GM10847 (cell line): Measurements from ENCODE around the gene OSBPL5.

Experiments
- POLR2A ChIP-seq: IDR thresholded peaks from 2 replicates; pipeline ENCODE4 v1.6.1; 2011; ENCODE audit not compliant: insufficient read length; ENCODE audit errors: extremely low read depth

Gene OSBPL5

GRCh38 chr11:3191586-3192324 is 26.6 kb upstream of the OSBPL5 start:
- TF ChIP-seq POLR2A = no peak

- no peak for TF ChIP-seq POLR2A
Measured at GRCh38 chr11:3190600-3190999, 25.5 kb upstream of the OSBPL5 start.

- TF ChIP-seq POLR2A = no peak
Measured at GRCh38 chr11:3189886-3190583, 24.9 kb upstream of the OSBPL5 start.

GRCh38 chr11:3189196-3189843 is 24.2 kb upstream of the OSBPL5 start:
- no peak for TF ChIP-seq POLR2A

GRCh38 chr11:3188496-3189195 is 23.5 kb upstream of the OSBPL5 start:
- TF ChIP-seq POLR2A = no peak

- no peak for TF ChIP-seq POLR2A
Measured at GRCh38 chr11:3186166-3186953, 21.2 kb upstream of the OSBPL5 start.

GRCh38 chr11:3184732-3185347 is 19.7 kb upstream of the OSBPL5 start:
- no peak for TF ChIP-seq POLR2A

- no peak for TF ChIP-seq POLR2A
Measured at GRCh38 chr11:3183523-3183922, 18.4 kb upstream of the OSBPL5 start.

GRCh38 chr11:3182462-3182852 is 17.3 kb upstream of the OSBPL5 start:
- TF ChIP-seq POLR2A = no peak

GRCh38 chr11:3181725-3182461 is 16.8 kb upstream of the OSBPL5 start:
- TF ChIP-seq POLR2A = no peak

GRCh38 chr11:3180869-3181268 is 15.8 kb upstream of the OSBPL5 start:
- TF ChIP-seq POLR2A = no peak

- no peak for TF ChIP-seq POLR2A
Measured at GRCh38 chr11:3178349-3178748, 13.2 kb upstream of the OSBPL5 start.

GRCh38 chr11:3177931-3178330 is 12.8 kb upstream of the OSBPL5 start:
- TF ChIP-seq POLR2A = no peak

GRCh38 chr11:3176487-3176886 is 11.4 kb upstream of the OSBPL5 start:
- no peak for TF ChIP-seq POLR2A
